GM19324 (cell line): ENCODE data around the gene SLC19A1.

Experiments used
- ATAC-seq: cut with Tn5 transposase; IDR thresholded peaks from one replicate; pipeline ENCODE4 v1.9.1; 2021; ENCODE audit warnings: mild to moderate bottlenecking, moderate library complexity; ENCODE audit not compliant: unreplicated experiment, low FRiP score

SLC19A1 gene

GRCh38 chr21:45542242-45542666 is at the start of gene SLC19A1:
TSS of gene SLC19A1 (minus strand) at chr21:45542440. CDS start at chr21:45537959, 4,481 bp downstream.
- ATAC-seq: peak; percentile 61

- ATAC-seq: no peak
Observed at GRCh38 chr21:45591619-45592207, 49.5 kb upstream of the SLC19A1 start.

GRCh38 chr21:45590726-45591618 is 48.7 kb upstream of the SLC19A1 start:
- no peak for ATAC-seq

- ATAC-seq: no peak
Observed at GRCh38 chr21:45590246-45590725, 48.0 kb upstream of the SLC19A1 start.

GRCh38 chr21:45589686-45590245 is 47.5 kb upstream of the SLC19A1 start:
- ATAC-seq: no peak

- ATAC-seq: no peak
Observed at GRCh38 chr21:45588871-45589491, 46.7 kb upstream of the SLC19A1 start.

- ATAC-seq: no peak
Observed at GRCh38 chr21:45588086-45588825, 46.0 kb upstream of the SLC19A1 start.

- no peak for ATAC-seq
Observed at GRCh38 chr21:45586289-45586858, 44.1 kb upstream of the SLC19A1 start.

GRCh38 chr21:45584786-45585185 is 42.5 kb upstream of the SLC19A1 start:
- no peak for ATAC-seq

- ATAC-seq: no peak
Observed at GRCh38 chr21:45583831-45584509, 41.7 kb upstream of the SLC19A1 start.

- no peak for ATAC-seq
Observed at GRCh38 chr21:45582128-45582527, 39.9 kb upstream of the SLC19A1 start.

- no peak for ATAC-seq
Observed at GRCh38 chr21:45581322-45581712, 39.1 kb upstream of the SLC19A1 start.

GRCh38 chr21:45580576-45581321 is 38.5 kb upstream of the SLC19A1 start:
- ATAC-seq: no peak

- no peak for ATAC-seq
Observed at GRCh38 chr21:45580181-45580575, 37.9 kb upstream of the SLC19A1 start.

- ATAC-seq: no peak
Observed at GRCh38 chr21:45579383-45580180, 37.3 kb upstream of the SLC19A1 start.

- ATAC-seq: no peak
Observed at GRCh38 chr21:45578811-45579381, 36.7 kb upstream of the SLC19A1 start.

- no peak for ATAC-seq
Observed at GRCh38 chr21:45578176-45578801, 36.0 kb upstream of the SLC19A1 start.
